ENCODE data around the gene NID2. TPM values are rescaled to one million over a fixed set of nuclear protein-coding genes. Genes with fewer than 3 reads are reported as not detected.

Gene NID2
- total RNA-seq, 1 experiment from 2014 or later: 6.6 TPM

- H2BK12ac ChIP-seq (ENCODE audit: insufficient read length, low read depth, low read length): no peak overlapping the region
- no peak overlapping the region for H3K14ac ChIP-seq (ENCODE audit: insufficient read depth, low read length)
- H2BK15ac ChIP-seq (ENCODE audit: low read depth, low read length): no peak overlapping the region
- no peaks in the 10 kb centered on the region for H3K79me1 ChIP-seq (ENCODE audit: insufficient read depth, low read depth, low read length, poor library complexity, severe bottlenecking)
- no peak for DNase-seq
- no peak overlapping the region for H3K4me3 Mint-ChIP-seq
- H4K91ac ChIP-seq (ENCODE audit: insufficient read length, low read depth, low read length): no peak overlapping the region
- H3K4me1 ChIP-seq (ENCODE audit: insufficient read depth, low read length): no peaks in the 10 kb centered on the region
- H3T11ph ChIP-seq (ENCODE audit: low read length): no peak overlapping the region
- H3K4me2 ChIP-seq (ENCODE audit: insufficient read depth, insufficient read length, low read length): no peak overlapping the region
- no peak overlapping the region for H3K9ac ChIP-seq (ENCODE audit: extremely low read depth, insufficient read length, low read length)
- no peaks in the 10 kb centered on the region for H3K27me3 ChIP-seq (ENCODE audit: insufficient read depth, low read length)
- no peak overlapping the region for H3K23ac ChIP-seq (ENCODE audit: insufficient read length, low read depth, low read length)
- H4K8ac ChIP-seq (replicated peaks; ENCODE audit: insufficient read length, low read depth, low read length): no peak overlapping the region
- no CpG with 5 or more reads among the region's 4 CpGs for WGBS (ENCODE audit: extremely low coverage, insufficient read length, low lambda C conversion rate)
- no peak overlapping the region for H2BK5ac ChIP-seq (ENCODE audit: insufficient read length, low read length)
- no peak overlapping the region for H2BK20ac ChIP-seq (ENCODE audit: low read depth, low read length, poor library complexity, severe bottlenecking)
- H3K23me2 ChIP-seq (ENCODE audit: insufficient read length, low read depth, low read length, poor library complexity, severe bottlenecking): no peaks in the 10 kb centered on the region
- peak overlapping the region in 1 of 3 experiments; percentile 72; a peak in 1 of 7 replicates for H3K27ac Mint-ChIP-seq
- no peaks in the 10 kb centered on the region for H3K79me2 ChIP-seq (ENCODE audit: insufficient read depth, low read length)
- H3K4ac ChIP-seq (ENCODE audit: low read depth, low read length): no peak overlapping the region
- no peaks in the 10 kb centered on the region for H3K9me3 ChIP-seq (ENCODE audit: control insufficient read depth, low read depth, low read length)
- no peak overlapping the region for H2AK5ac ChIP-seq (ENCODE audit: insufficient read length, low read length)
- H2BK120ac ChIP-seq (ENCODE audit: low read depth, low read length, poor library complexity, severe bottlenecking): no peak overlapping the region
- H4K20me1 ChIP-seq (ENCODE audit: control insufficient read depth, insufficient read depth, insufficient read length): no peaks in the 10 kb centered on the region
- no peak overlapping the region for H3K27ac ChIP-seq (ENCODE audit: insufficient read length, low read depth, low read length)
- H3K4me1 Mint-ChIP-seq: no peaks in the 10 kb centered on the region; a peak in 1 of 4 replicates
- H4K5ac ChIP-seq (ENCODE audit: insufficient read length, low read depth, low read length): no peak overlapping the region
- no peak overlapping the region for H3K56ac ChIP-seq (ENCODE audit: insufficient read length, low read depth, low read length)
- no peaks in the 10 kb centered on the region for H3K9me3 Mint-ChIP-seq
- no peaks in the 10 kb centered on the region for H3K27me3 Mint-ChIP-seq (ENCODE audit: low read depth)
- H3K36me3 Mint-ChIP-seq (ENCODE audit: insufficient read depth in 1 of 3, low read depth in 3 of 3): peaks cover 36 to 78% (median 75%) of the 10 kb centered on the region in 3 experiments; a peak in 6 of 7 replicates
- no peak overlapping the region for H2AFZ ChIP-seq (ENCODE audit: low read length)
- peak; percentile 78 for TF ChIP-seq CTCF (conservative IDR thresholded peaks at IDR 0.05)
- H3K18ac ChIP-seq (ENCODE audit: insufficient read length, low read depth, low read length): no peak overlapping the region
These were observed 72.6 kb downstream of the NID2 start for GRCh38 chr14:51996148-51996746.

All from H9 (cell line).